HUES64 (cell line): ENCODE data around the gene SERAC1.
"Not testable (repeated sequence)": the region's sequence is repeated elsewhere in the genome, so short reads cannot be mapped to it uniquely, and the experiment has no call there.

ENCODE experiments used
- H3K27ac ChIP-seq: 2 replicates; pipeline ENCODE4 v1.7.0; 2013; ENCODE audit warnings: low read depth, low read length, inconsistent platforms
- H3K27me3 ChIP-seq: 2 replicates; pipeline ENCODE4 v1.6.1; 2013; ENCODE audit warnings: mild to moderate bottlenecking, low read length; ENCODE audit not compliant: insufficient read depth
- H3K36me3 ChIP-seq: 2 replicates; pipeline ENCODE4 v1.6.1; 2013; ENCODE audit warnings: mild to moderate bottlenecking, low read length; ENCODE audit not compliant: insufficient read depth
- H3K4me1 ChIP-seq: 2 replicates; pipeline ENCODE4 v1.6.1; 2013; ENCODE audit warnings: mild to moderate bottlenecking, low read length, moderate library complexity; ENCODE audit not compliant: insufficient read depth
- H3K4me3 ChIP-seq: 2 replicates; pipeline ENCODE4 v1.5.1; 2013; ENCODE audit warnings: mild to moderate bottlenecking, low read length, moderate library complexity
- H3K9ac ChIP-seq: 2 replicates; pipeline ENCODE4 v1.6.1; 2013; ENCODE audit warnings: mild to moderate bottlenecking, low read depth, low read length
- H3K9me3 ChIP-seq: 2 replicates; pipeline ENCODE4 v1.6.1; 2013; ENCODE audit warnings: low read depth, low read length; ENCODE audit not compliant: insufficient read depth
- WGBS: fragments of 150-250, 120-280 bp; methylation state at CpG from one replicate; pipeline ENCODE4 v1.1.7; 2013; ENCODE audit warnings: missing lambda C conversion rate; 5-methylcytosine and 5-hydroxymethylcytosine counted together

The SERAC1 gene

GRCh38 chr6:158153576-158153975, 14.5 kb downstream of the SERAC1 start:
- WGBS, result 77% methylated on average over 2 of the region's 3 CpGs
- Histone ChIP-seq H3K9ac (no peak overlapping the region), H3K27ac (no peak overlapping the region), H3K36me3 (peaks cover 25% of the 10 kb centered on the region), H3K4me3 (no peak overlapping the region), H3K9me3 (no peaks in the 10 kb centered on the region), H3K4me1 (no peaks in the 10 kb centered on the region), H3K27me3 (no peaks in the 10 kb centered on the region)

- Histone ChIP-seq H3K4me1 (no peaks in the 10 kb centered on the region), H3K36me3 (peaks cover 20% of the 10 kb centered on the region), H3K27me3 (no peaks in the 10 kb centered on the region), H3K27ac (no peak overlapping the region), H3K9me3 (no peaks in the 10 kb centered on the region), H3K9ac (no peak overlapping the region), H3K4me3 (no peak overlapping the region)
- WGBS, result 92% methylated on average over 4 of the region's 4 CpGs
Observed at GRCh38 chr6:158152659-158153058, 15.4 kb downstream of the SERAC1 start.

GRCh38 chr6:158152025-158152424, 16.0 kb downstream of the SERAC1 start:
- H3K27me3 ChIP-seq, H3K9ac ChIP-seq, H3K4me3 ChIP-seq, H3K9me3 ChIP-seq, H3K4me1 ChIP-seq, H3K27ac ChIP-seq: not testable (repeated sequence)
- WGBS, result 95% methylated on average over 7 of the region's 7 CpGs
- peaks cover 14% of the 10 kb centered on the region for H3K36me3 ChIP-seq

DNA sequence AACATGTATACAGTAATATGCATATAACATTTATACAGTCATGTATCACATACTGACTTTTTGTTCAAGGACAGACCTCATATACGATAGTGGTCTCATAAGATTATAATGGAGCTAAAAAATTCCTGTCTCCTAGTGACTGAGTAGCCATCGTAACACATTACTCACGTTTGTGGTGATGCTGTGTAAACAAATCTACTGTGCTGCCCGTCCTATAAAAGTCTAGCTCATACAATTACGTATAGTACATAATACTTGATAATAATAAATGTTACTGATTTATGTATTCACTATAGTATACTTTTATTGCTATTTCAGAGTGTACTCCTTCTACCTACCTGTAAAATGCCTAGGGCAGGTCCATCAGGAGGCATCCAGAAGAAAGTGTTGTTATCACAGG, 17.4 kb downstream of the SERAC1 start:
- no peaks in the 10 kb centered on the region for H3K4me1 ChIP-seq
- H3K27ac ChIP-seq, result no peak overlapping the region
- no peak overlapping the region for H3K4me3 ChIP-seq
- WGBS, result 100% methylated on average over 3 of the region's 5 CpGs
- no peaks in the 10 kb centered on the region for H3K9me3 ChIP-seq
- peaks cover 19% of the 10 kb centered on the region for H3K36me3 ChIP-seq
- H3K27me3 ChIP-seq, result no peaks in the 10 kb centered on the region
- no peak overlapping the region for H3K9ac ChIP-seq

DNA sequence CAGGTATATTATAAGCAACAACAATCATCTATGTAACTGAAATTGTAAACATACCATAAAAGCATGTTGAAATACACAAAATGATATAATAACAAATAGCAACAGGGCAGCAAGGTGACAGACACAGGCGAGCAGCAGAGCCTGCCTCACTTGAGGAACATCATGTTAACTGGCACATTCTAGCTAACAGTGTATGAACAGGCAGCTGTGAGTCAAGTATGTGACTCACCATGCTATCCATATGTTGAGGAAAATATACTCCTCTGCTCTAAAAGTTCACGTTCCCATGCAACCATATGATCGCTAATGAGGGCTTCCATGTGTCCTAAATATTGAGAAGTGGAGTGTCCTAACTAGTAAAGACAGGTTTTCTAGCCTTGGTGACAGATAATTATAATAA, 18.4 kb downstream of the SERAC1 start:
- no peaks in the 10 kb centered on the region for H3K4me1 ChIP-seq
- no peak overlapping the region for H3K27ac ChIP-seq
- WGBS, result 79% methylated on average over 3 of the region's 3 CpGs
- H3K36me3 ChIP-seq, result peaks cover 19% of the 10 kb centered on the region
- H3K9ac ChIP-seq, result no peak overlapping the region
- no peak overlapping the region for H3K4me3 ChIP-seq
- no peaks in the 10 kb centered on the region for H3K27me3 ChIP-seq
- H3K9me3 ChIP-seq, result no peaks in the 10 kb centered on the region

DNA sequence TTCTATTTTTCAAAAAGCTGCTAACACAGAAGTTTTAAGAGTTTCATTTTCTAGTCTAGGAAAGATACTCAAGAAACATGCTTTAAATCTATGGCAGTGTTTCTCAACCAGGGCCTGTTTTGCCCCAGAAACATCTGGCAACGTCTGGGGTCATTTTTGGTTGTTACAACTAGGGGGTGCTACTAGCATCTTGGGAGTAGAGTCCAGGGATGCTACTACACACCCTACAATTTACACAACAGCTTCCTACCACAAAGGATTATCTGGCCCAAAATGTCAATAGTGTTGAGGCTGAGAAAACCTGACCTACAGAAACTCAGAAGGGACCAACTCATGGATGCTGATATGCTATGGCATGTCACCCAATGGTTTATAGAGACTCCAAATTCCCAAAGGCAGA, 24.4 kb downstream of the SERAC1 start:
- Histone ChIP-seq H3K4me1 (no peaks in the 10 kb centered on the region), H3K27me3 (no peaks in the 10 kb centered on the region), H3K9me3 (no peaks in the 10 kb centered on the region), H3K9ac (no peak overlapping the region), H3K4me3 (no peak overlapping the region), H3K27ac (no peak overlapping the region), H3K36me3 (peaks cover 35% of the 10 kb centered on the region)
- 33% methylated on average over 1 of the region's 1 CpG for WGBS

GRCh38 chr6:158142789-158143188, 25.3 kb downstream of the SERAC1 start:
- Histone ChIP-seq H3K4me3 (no peak overlapping the region), H3K9ac (no peak overlapping the region), H3K9me3 (no peaks in the 10 kb centered on the region), H3K36me3 (peaks cover 35% of the 10 kb centered on the region), H3K27ac (no peak overlapping the region), H3K27me3 (no peaks in the 10 kb centered on the region), H3K4me1 (no peaks in the 10 kb centered on the region)

- WGBS, result 94% methylated on average over 1 of the region's 1 CpG
- no peaks in the 10 kb centered on the region for H3K36me3 ChIP-seq
Observed at GRCh38 chr6:158131926-158132325, 36.1 kb downstream of the SERAC1 start.

GRCh38 chr6:158125271-158125670, 42.8 kb downstream of the SERAC1 start:
- peaks cover 18% of the 10 kb centered on the region; the same call in 1 of the 2 replicates for H3K36me3 ChIP-seq
- H3K9ac ChIP-seq, result no peak overlapping the region
- H3K4me1 ChIP-seq, result no peaks in the 10 kb centered on the region
- H3K4me3 ChIP-seq, result no peak overlapping the region
- WGBS, result 99% methylated on average over 2 of the region's 2 CpGs
- no peaks in the 10 kb centered on the region for H3K27me3 ChIP-seq
- no peaks in the 10 kb centered on the region for H3K9me3 ChIP-seq
- no peak overlapping the region for H3K27ac ChIP-seq

More at GRCh38 chr6:158131926-158132325, 36.1 kb downstream of the SERAC1 start:
- Histone ChIP-seq H3K9ac (no peak overlapping the region), H3K9me3 (no peaks in the 10 kb centered on the region), H3K27me3 (no peaks in the 10 kb centered on the region), H3K27ac (no peak overlapping the region), H3K4me3 (no peak overlapping the region), H3K4me1 (no peaks in the 10 kb centered on the region)

GRCh38 chr6:158124288-158124687, 43.8 kb downstream of the SERAC1 start:
- no peaks in the 10 kb centered on the region for H3K27me3 ChIP-seq
- no peaks in the 10 kb centered on the region for H3K9me3 ChIP-seq
- no peak overlapping the region for H3K4me3 ChIP-seq
- WGBS, result 100% methylated on average over 1 of the region's 1 CpG
- H3K27ac ChIP-seq, result no peak overlapping the region
- H3K36me3 ChIP-seq, result peaks cover 23% of the 10 kb centered on the region; the same call in 1 of the 2 replicates
- H3K4me1 ChIP-seq, result no peaks in the 10 kb centered on the region
- no peak overlapping the region for H3K9ac ChIP-seq

DNA sequence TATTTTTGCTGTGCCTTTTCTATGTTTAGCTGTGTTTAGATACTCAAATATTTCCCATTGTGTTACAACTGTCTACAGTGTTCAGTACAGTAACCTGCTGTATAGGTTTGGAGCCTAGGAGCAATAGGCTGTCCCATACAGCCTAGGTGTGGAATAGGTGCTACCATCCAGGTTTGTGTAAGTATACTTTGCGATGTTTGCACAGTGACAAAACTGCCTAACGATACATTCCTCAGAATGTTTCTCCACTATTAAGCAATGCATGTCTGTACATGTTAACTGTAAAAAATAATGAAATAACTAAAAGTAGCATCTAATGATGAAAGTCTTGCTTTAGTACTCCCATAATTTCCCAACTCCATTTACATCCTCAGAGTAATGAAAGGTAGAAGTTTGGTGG, 46.0 kb downstream of the SERAC1 start:
- no peak overlapping the region for H3K4me3 ChIP-seq
- no peaks in the 10 kb centered on the region for H3K4me1 ChIP-seq
- peaks cover 23% of the 10 kb centered on the region; the same call in 1 of the 2 replicates for H3K36me3 ChIP-seq
- no peaks in the 10 kb centered on the region for H3K27me3 ChIP-seq
- WGBS, result 100% methylated on average over 2 of the region's 2 CpGs
- H3K9ac ChIP-seq, result no peak overlapping the region
- no peaks in the 10 kb centered on the region for H3K9me3 ChIP-seq
- no peak overlapping the region for H3K27ac ChIP-seq

GRCh38 chr6:158121335-158121734, 46.7 kb downstream of the SERAC1 start:
- H3K4me3 ChIP-seq, result no peak overlapping the region
- no peaks in the 10 kb centered on the region for H3K4me1 ChIP-seq
- H3K27me3 ChIP-seq, result no peaks in the 10 kb centered on the region
- H3K27ac ChIP-seq, result no peak overlapping the region
- no peak overlapping the region for H3K9ac ChIP-seq
- peaks cover 18% of the 10 kb centered on the region; the same call in 1 of the 2 replicates for H3K36me3 ChIP-seq
- H3K9me3 ChIP-seq, result no peaks in the 10 kb centered on the region
- 81% methylated on average over 3 of the region's 3 CpGs for WGBS
